HCT116 (cell line): Measurements from ENCODE around the gene IQCF6. TPM values are rescaled to one million over a fixed set of nuclear protein-coding genes. Genes with fewer than 3 reads are reported as not detected.

Experiments
- ATAC-seq: fragments of 200-7000 bp; cut with Tn5 transposase; 2 replicates; pipeline ENCODE4 v1.9.1; 2020; ENCODE audit warnings: mild to moderate bottlenecking, moderate library complexity
- BruUV-seq: library from RNA; stranded (reverse); fragments of 400-500 nt; replicated peaks from 2 replicates; lab custom pipeline; 2021; lab: Mats Ljungman, UMichigan
- CTCF ChIA-PET: fragments of 300-600 bp; sonication (Branson Sonifier 250); formaldehyde crosslinking; loops from one replicate; lab custom pipeline; 2021; ENCODE audit warnings: antibody characterized with exemption; lab: Charles Lee
- POLR2A ChIA-PET: fragments of 300-600, 350-600 bp; sonication (Branson Sonifier 250); formaldehyde crosslinking; loops from one replicate; lab custom pipeline; 2021; ENCODE audit warnings: antibody characterized with exemption; lab: Charles Lee
- RAD21 ChIA-PET, 2 experiments: fragments of 300-600 bp; sonication (Branson Sonifier 250); formaldehyde crosslinking; loops; one replicate each; lab custom pipeline; 2023; ENCODE audit warnings: low total read pairs in 2 of 2; ENCODE audit not compliant: uncharacterized antibody in 2 of 2, unreplicated experiment in 2 of 2, low non-redundant PET in 1 of 2; lab: Charles Lee
- DNase-seq: peaks from one replicate; pipeline ENCODE4 v3.0.0-alpha.2; 2010; ENCODE audit warnings: low read depth, low spot score
- H2AFZ ChIP-seq: fragments of 200-600 bp; shearing (Covaris generic), sonication (generic); 2 replicates; pipeline ENCODE4 v1.6.1; 2017; ENCODE audit warnings: low read depth, mixed run types, mixed read lengths, antibody characterized with exemption, low read length; ENCODE audit not compliant: poor library complexity, severe bottlenecking
- H3K27ac ChIP-seq: 2 replicates; pipeline ENCODE4 v1.5.1; 2012; ENCODE audit warnings: low read depth, low read length
- H3K27me3 ChIP-seq: fragments of 200-600 bp; sonication (generic); 2 replicates; pipeline ENCODE4 v1.6.1; 2016; ENCODE audit warnings: mixed run types, low read length, mixed read lengths; ENCODE audit not compliant: insufficient read depth
- H3K36me3 ChIP-seq, 2 experiments: fragments of 200-500 bp in 1 of 2; fragments of 200-600 bp in 1 of 2; sonication (Bioruptor generic) in 1 of 2; sonication (generic) in 1 of 2; 2 replicates each; pipeline versions ENCODE4 v1.5.1 to v1.6.1; 2014 to 2016; ENCODE audit warnings: low read length in 2 of 2, inconsistent platforms in 1 of 2, mixed read lengths in 1 of 2, mixed run types in 1 of 2; ENCODE audit not compliant: insufficient read depth in 2 of 2, control insufficient read depth in 1 of 2
- H3K4me1 ChIP-seq, 2 experiments: fragments of 200-600 bp in 1 of 2; sonication (generic) in 1 of 2; 2 replicates each; pipeline versions ENCODE4 v1.5.1 to v1.6.1; 2012 to 2017; ENCODE audit warnings: low read length in 2 of 2, inconsistent platforms in 1 of 2, mild to moderate bottlenecking in 1 of 2, mixed read lengths in 1 of 2, mixed run types in 1 of 2, moderate library complexity in 1 of 2; ENCODE audit not compliant: insufficient read depth in 2 of 2, control insufficient read depth in 1 of 2
- H3K4me2 ChIP-seq: fragments of 200-600 bp; sonication (generic); 2 replicates; pipeline ENCODE4 v1.6.1; 2017; ENCODE audit warnings: mixed run types, low read length, mixed read lengths
- H3K4me3 ChIP-seq, 2 experiments: fragments of 200-600 bp in 1 of 2; sonication (generic) in 1 of 2; replicated peaks in 1 of 2; 2 replicates each; pipeline ENCODE4 v1.5.1; 2011 to 2016; ENCODE audit warnings: low read length in 2 of 2, control low read depth in 1 of 2, low read depth in 1 of 2, mild to moderate bottlenecking in 1 of 2, mixed read lengths in 1 of 2, mixed run types in 1 of 2
- H3K79me2 ChIP-seq: fragments of 200-600 bp; sonication (generic); 2 replicates; pipeline ENCODE4 v1.6.1; 2017; ENCODE audit warnings: mild to moderate bottlenecking, mixed run types, low read length, moderate library complexity, mixed read lengths; ENCODE audit not compliant: insufficient read depth
- H3K9ac ChIP-seq: fragments of 200-600 bp; sonication (generic); 2 replicates; pipeline ENCODE4 v1.6.1; 2016; ENCODE audit warnings: low read length, mixed read lengths
- H3K9me2 ChIP-seq: fragments of 200-600 bp; sonication (generic), shearing (Covaris generic); 2 replicates; pipeline ENCODE4 v1.6.1; 2017; ENCODE audit warnings: mixed run types, mild to moderate bottlenecking, moderate library complexity; ENCODE audit not compliant: insufficient read depth
- H3K9me3 ChIP-seq, 2 experiments: fragments of 200-500 bp in 1 of 2; fragments of 200-600 bp in 1 of 2; sonication (Bioruptor generic) in 1 of 2; sonication (generic) in 1 of 2; 2 replicates each; pipeline ENCODE4 v1.6.1; 2014 to 2017; ENCODE audit warnings: low read length in 2 of 2, mixed read lengths in 2 of 2, inconsistent platforms in 1 of 2, low read depth in 1 of 2, mild to moderate bottlenecking in 1 of 2, mixed run types in 1 of 2, moderate library complexity in 1 of 2; ENCODE audit not compliant: control insufficient read depth in 1 of 2, insufficient read depth in 1 of 2
- H4K20me1 ChIP-seq: fragments of 200-600 bp; sonication (generic), shearing (Covaris generic); 2 replicates; pipeline ENCODE4 v1.6.1; 2017; ENCODE audit warnings: mixed run types, mild to moderate bottlenecking, moderate library complexity; ENCODE audit not compliant: insufficient read depth
- EGR1 ChIP-seq: IDR thresholded peaks from 2 replicates; pipeline ENCODE4 v1.6.1; 2012; ENCODE audit warnings: low read depth
- ELF1 ChIP-seq: IDR thresholded peaks from 2 replicates; pipeline ENCODE4 v1.6.1; 2012; ENCODE audit warnings: low read depth, borderline replicate concordance
- EZH2phosphoT487 ChIP-seq: fragments of 200-600 bp; IDR thresholded peaks from 2 replicates; pipeline ENCODE4 v1.6.1; 2018; ENCODE audit warnings: antibody characterized with exemption, borderline replicate concordance
- FOSL1 ChIP-seq: IDR thresholded peaks from 2 replicates; pipeline ENCODE4 v1.6.1; 2012; ENCODE audit warnings: low read depth
- POLR2A ChIP-seq: IDR thresholded peaks from 2 replicates; pipeline ENCODE4 v1.7.0; 2011; ENCODE audit warnings: borderline replicate concordance; ENCODE audit not compliant: insufficient read depth, insufficient read length; ENCODE audit errors: extremely low read depth
- SP1 ChIP-seq: IDR thresholded peaks from 2 replicates; pipeline ENCODE4 v1.6.1; 2012; ENCODE audit warnings: low read depth
- YY1 ChIP-seq: IDR thresholded peaks from 2 replicates; pipeline ENCODE4 v1.6.1; 2011; ENCODE audit warnings: low read length, low read depth, moderate library complexity, mild to moderate bottlenecking; ENCODE audit not compliant: insufficient replicate concordance; ENCODE audit errors: extremely low read depth
- ZFX ChIP-seq: fragments of 450-650 bp; IDR thresholded peaks from 2 replicates; pipeline ENCODE4 v1.6.1; 2017
- ZNF274 ChIP-seq: fragments of 200-500 bp; sonication (Bioruptor generic); IDR thresholded peaks from 2 replicates; pipeline ENCODE4 v1.6.1; 2014; ENCODE audit warnings: mild to moderate bottlenecking, low read depth, low read length, inconsistent platforms
- intact Hi-C: fragments of 100-400 bp; cut with micrococcal nuclease; formaldehyde crosslinking; loops from 2 replicates; pipeline ENCODE4 v1.10.0; 2022
- total RNA-seq: library from RNA; stranded (reverse); gene quantifications from one replicate; pipeline ENCODE4 v1.2.1, GENCODE V29; 2021; ENCODE audit not compliant: unreplicated experiment
- TF ChIP-seq, protein P1 (sequence below): IDR thresholded peaks from 2 replicates; pipeline ENCODE4 v1.6.1; 2012; ENCODE audit warnings: low read depth
- TF ChIP-seq, protein P2 (sequence below): IDR thresholded peaks from 2 replicates; pipeline ENCODE4 v1.6.1; 2011; ENCODE audit warnings: mild to moderate bottlenecking, low read length, moderate library complexity; ENCODE audit not compliant: insufficient replicate concordance; ENCODE audit errors: extremely low read depth
- TF ChIP-seq, protein P3 (sequence below), 3 experiments: fragments of 200-600 bp in 1 of 3; sonication (generic) in 1 of 3; IDR thresholded peaks in 2 of 3; conservative IDR thresholded peaks in 1 of 3; 2 replicates each; pipeline ENCODE4 v1.5.1; 2012 to 2017; ENCODE audit warnings: low read depth in 2 of 3, low read length in 2 of 3, antibody characterized with exemption in 1 of 3, borderline replicate concordance in 1 of 3, control low read depth in 1 of 3, mild to moderate bottlenecking in 1 of 3, mixed read lengths in 1 of 3, mixed run types in 1 of 3, moderate library complexity in 1 of 3; ENCODE audit not compliant: insufficient read depth in 1 of 3

The IQCF6 gene
- total RNA-seq, 1 experiment from 2014 or later, result not detected

GRCh38 chr3:51759203-51759602 lies 19.8 kb downstream of the IQCF6 start:
- no peak overlapping the region for H2AFZ ChIP-seq
- RAD21 ChIA-PET, result no interaction called here
- H3K27ac ChIP-seq, result no peak overlapping the region
- DNase-seq (no peak), ATAC-seq (no peak)
- no peaks in the 10 kb centered on the region for H3K4me1 ChIP-seq
- no peaks in the 10 kb centered on the region for H3K79me2 ChIP-seq
- no peaks in the 10 kb centered on the region for H3K9me2 ChIP-seq
- H3K27me3 ChIP-seq, result no peaks in the 10 kb centered on the region
- no TSS peak for BruUV-seq
- no peak overlapping the region for H3K9ac ChIP-seq
- H3K9me3 ChIP-seq, result no peaks in the 10 kb centered on the region; a peak in 2 of 4 replicates
- CTCF ChIA-PET, result no interaction called here
- H3K4me3 ChIP-seq, result no peak overlapping the region
- no peaks in the 10 kb centered on the region for H3K36me3 ChIP-seq
- POLR2A ChIA-PET, result no interaction called here
- no peak overlapping the region for H3K4me2 ChIP-seq
- TF ChIP-seq ZNF274 (no peak), YY1 (no peak), SP1 (no peak), ELF1 (no peak), POLR2A (no peak), EGR1 (no peak), FOSL1 (no peak), EZH2phosphoT487 (no peak), ZFX (no peak)
- TF ChIP-seq, protein P1, sequence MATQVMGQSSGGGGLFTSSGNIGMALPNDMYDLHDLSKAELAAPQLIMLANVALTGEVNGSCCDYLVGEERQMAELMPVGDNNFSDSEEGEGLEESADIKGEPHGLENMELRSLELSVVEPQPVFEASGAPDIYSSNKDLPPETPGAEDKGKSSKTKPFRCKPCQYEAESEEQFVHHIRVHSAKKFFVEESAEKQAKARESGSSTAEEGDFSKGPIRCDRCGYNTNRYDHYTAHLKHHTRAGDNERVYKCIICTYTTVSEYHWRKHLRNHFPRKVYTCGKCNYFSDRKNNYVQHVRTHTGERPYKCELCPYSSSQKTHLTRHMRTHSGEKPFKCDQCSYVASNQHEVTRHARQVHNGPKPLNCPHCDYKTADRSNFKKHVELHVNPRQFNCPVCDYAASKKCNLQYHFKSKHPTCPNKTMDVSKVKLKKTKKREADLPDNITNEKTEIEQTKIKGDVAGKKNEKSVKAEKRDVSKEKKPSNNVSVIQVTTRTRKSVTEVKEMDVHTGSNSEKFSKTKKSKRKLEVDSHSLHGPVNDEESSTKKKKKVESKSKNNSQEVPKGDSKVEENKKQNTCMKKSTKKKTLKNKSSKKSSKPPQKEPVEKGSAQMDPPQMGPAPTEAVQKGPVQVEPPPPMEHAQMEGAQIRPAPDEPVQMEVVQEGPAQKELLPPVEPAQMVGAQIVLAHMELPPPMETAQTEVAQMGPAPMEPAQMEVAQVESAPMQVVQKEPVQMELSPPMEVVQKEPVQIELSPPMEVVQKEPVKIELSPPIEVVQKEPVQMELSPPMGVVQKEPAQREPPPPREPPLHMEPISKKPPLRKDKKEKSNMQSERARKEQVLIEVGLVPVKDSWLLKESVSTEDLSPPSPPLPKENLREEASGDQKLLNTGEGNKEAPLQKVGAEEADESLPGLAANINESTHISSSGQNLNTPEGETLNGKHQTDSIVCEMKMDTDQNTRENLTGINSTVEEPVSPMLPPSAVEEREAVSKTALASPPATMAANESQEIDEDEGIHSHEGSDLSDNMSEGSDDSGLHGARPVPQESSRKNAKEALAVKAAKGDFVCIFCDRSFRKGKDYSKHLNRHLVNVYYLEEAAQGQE, result no peak
- TF ChIP-seq, protein P2, sequence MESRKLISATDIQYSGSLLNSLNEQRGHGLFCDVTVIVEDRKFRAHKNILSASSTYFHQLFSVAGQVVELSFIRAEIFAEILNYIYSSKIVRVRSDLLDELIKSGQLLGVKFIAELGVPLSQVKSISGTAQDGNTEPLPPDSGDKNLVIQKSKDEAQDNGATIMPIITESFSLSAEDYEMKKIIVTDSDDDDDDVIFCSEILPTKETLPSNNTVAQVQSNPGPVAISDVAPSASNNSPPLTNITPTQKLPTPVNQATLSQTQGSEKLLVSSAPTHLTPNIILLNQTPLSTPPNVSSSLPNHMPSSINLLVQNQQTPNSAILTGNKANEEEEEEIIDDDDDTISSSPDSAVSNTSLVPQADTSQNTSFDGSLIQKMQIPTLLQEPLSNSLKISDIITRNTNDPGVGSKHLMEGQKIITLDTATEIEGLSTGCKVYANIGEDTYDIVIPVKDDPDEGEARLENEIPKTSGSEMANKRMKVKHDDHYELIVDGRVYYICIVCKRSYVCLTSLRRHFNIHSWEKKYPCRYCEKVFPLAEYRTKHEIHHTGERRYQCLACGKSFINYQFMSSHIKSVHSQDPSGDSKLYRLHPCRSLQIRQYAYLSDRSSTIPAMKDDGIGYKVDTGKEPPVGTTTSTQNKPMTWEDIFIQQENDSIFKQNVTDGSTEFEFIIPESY, result no peak
- TF ChIP-seq, protein P3, sequence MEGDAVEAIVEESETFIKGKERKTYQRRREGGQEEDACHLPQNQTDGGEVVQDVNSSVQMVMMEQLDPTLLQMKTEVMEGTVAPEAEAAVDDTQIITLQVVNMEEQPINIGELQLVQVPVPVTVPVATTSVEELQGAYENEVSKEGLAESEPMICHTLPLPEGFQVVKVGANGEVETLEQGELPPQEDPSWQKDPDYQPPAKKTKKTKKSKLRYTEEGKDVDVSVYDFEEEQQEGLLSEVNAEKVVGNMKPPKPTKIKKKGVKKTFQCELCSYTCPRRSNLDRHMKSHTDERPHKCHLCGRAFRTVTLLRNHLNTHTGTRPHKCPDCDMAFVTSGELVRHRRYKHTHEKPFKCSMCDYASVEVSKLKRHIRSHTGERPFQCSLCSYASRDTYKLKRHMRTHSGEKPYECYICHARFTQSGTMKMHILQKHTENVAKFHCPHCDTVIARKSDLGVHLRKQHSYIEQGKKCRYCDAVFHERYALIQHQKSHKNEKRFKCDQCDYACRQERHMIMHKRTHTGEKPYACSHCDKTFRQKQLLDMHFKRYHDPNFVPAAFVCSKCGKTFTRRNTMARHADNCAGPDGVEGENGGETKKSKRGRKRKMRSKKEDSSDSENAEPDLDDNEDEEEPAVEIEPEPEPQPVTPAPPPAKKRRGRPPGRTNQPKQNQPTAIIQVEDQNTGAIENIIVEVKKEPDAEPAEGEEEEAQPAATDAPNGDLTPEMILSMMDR (IDR thresholded peaks at IDR 0.05 in 2 of 3, conservative IDR thresholded peaks at IDR 0.05 in 1 of 3; ENCODE audit: borderline replicate concordance in 1 of 3, insufficient read depth in 1 of 3, low read depth in 2 of 3, low read length in 2 of 3), result no peak
- intact Hi-C loops, result no loop called here
- no peaks in the 10 kb centered on the region for H4K20me1 ChIP-seq
